CD1c-positive myeloid dendritic cell (primary cell): Measurements from ENCODE around the gene RAB33B.

Source experiments
- DNase-seq: peaks from one replicate; pipeline ENCODE4 v3.0.0-alpha.2; 2016; ENCODE audit errors: extremely low spot score

Gene RAB33B

DNA sequence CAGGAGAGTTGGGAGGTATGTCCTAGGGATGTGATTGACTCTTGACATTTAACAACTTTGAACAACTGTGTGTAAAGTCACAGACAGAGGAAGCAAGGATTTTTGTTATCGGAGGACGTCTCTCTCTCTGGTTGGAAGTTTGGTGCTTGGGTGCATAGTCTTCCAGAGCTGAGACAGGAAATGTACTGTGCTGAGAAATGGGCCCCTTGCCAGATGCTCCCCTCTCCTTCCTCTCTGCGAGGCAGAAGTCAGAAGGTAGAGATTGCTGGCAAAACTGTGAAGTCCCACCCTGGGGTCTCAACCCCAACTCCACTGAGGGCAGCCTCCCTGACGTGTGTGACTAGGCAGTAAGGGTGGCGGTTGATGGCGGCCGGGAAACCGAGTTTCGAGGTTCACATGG, 52.9 kb downstream of the RAB33B start:
- DNase-seq = no peak

DNA sequence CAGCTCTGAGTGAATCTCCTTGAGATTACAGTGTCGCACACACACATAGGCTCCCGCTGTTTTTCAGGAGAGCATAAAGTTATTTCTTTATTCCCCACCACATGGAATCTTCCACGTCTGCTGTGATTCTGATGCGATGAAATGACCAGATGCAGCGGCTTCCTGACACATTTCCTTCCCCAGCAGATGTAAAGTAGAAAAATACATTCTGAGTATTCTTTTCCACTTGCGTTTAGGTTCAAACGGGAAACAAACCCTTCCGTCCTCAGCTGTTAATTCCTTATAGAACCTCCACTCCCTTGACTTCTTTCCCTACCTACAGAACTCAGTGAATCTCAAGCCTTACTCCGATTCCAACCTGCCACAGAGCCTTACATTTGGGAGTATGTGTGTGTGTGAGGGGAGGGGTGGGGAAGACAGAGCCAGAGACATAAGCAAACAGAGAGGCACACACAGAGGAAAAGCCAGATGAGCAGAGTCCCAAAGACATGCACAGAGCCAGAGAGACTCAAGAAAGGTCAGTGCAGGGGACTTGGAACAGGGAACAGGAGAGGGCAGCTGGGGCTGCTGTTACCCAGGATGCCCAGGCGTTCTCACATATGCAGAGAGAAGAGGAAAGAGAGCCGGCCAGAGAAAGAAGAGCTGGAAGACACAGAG, 54.8 kb downstream of the RAB33B start:
- no peak for DNase-seq

GRCh38 chr4:139509727-139510410, 55.9 kb downstream of the RAB33B start:
- DNase-seq = no peak

- DNase-seq = no peak
Measured at GRCh38 chr4:139511320-139511719, 57.4 kb downstream of the RAB33B start.

DNA sequence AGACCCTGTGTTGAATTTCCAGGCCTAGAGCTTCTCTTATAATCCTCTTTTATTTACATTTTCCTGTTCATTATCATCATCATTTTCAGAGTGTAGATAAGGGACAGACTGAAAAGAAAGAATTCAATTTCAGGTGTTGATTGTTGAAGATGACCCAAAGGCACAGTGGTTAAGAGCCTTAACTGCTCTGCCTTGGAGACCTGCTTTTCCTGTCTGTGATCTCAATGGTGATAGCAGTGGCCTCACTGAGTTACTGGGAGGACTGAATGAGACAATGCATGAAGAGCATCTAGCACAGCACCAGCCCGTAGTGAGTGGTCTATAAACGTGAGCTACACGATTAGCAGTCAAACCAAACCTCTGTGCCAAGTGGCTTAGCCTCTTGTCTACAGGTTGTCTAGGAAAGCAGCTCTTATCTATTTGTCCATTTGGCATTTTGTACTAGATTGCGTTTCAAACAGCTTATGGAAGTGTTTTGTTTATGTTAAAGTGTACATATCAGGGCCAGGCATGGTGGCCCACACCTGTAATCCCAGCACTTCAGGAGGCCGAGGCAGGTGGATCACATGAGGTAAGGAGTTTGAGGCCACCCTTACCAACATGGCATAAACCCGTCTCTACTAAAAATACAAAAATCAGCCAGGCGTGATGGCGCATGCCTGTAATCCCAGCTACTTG, 60.6 kb downstream of the RAB33B start:
- DNase-seq = no peak

DNA sequence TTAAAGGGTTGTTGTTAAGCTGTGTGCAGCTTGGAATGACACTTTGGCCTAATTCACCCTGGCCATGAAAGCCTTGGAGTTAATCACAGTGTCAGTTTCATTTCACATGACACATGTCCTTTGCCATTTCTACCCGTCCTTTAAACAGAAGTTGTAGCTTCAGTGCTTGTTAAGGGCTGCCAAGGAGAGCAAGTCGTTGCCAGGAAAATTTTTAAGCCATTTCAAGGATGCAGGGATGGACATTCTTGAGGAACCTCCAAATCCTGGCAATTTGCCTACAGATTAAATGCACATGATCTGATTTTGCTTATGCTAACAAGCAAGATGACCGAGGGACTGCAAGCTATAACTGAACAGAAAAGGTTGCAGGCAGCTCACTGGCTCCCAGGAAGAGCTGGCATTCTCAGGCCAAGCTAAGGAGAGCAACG, 61.6 kb downstream of the RAB33B start:
- no peak for DNase-seq

GRCh38 chr4:139521754-139522401, 68.0 kb downstream of the RAB33B start:
- peak; percentile 65 for DNase-seq

DNA sequence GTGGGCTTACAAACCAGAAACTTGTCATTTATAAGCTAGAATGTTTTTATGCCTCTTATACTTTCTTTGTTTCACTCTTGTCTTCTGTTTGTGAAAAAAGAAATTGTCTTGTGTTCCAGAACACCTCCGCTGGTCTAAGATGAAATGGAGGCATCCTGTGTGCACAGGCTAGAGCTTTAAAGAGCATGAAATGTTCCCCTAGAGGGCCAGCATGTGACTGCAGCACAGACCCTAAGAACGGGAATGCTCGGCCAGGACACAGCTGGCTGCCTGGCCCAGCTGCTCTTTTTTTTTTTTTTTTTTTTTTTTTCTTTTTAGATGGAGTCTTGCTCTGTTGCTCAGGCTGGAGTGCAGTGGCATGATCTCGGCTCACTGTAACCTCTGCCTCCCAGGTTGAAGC, 68.5 kb downstream of the RAB33B start:
- no peak for DNase-seq

GRCh38 chr4:139523076-139523475, 69.2 kb downstream of the RAB33B start:
- DNase-seq = no peak

- DNase-seq = no peak
Measured at GRCh38 chr4:139524062-139524631, 70.2 kb downstream of the RAB33B start.

- no peak for DNase-seq
Measured at GRCh38 chr4:139525414-139525813, 71.5 kb downstream of the RAB33B start.
